ENCODE measurements around the gene CAPZB.

DNA sequence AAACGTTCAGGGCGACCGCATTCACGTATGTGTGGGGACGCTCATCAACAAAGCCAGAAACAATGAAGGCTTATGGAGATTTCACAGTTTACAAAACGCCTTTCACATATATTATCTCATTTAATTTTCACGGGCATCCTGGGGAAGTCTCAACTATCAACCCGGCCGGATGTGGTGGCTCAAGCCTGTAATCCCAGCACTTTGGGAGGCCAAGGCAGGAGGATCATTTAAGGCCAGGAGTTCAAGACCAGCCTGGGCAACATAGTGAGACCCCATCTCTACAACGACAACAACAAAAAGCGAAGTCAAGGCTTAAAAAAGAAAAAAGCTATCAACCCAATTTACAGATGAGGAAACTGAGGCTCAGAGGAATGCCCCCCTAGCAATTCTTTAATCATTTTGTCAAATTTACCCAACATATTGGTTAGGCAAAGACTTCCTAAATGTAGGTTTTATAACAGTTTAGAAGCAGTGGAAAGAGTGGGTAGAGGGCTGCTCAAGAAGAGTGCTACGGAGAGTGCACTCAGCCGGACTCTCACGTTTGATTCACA lies 144.9 kb downstream of the CAPZB start:
- TF ChIP-seq GATA2 (IDR thresholded peaks at IDR 0.05; ENCODE audit: insufficient read depth, insufficient read length, low read depth, low read length), result no peak
- no peak for TF ChIP-seq POLR2A (IDR thresholded peaks at IDR 0.05; ENCODE audit: low read depth, low read length)
